NT2/D1 (cell line): ENCODE measurements around the gene BAG1.

Experiments
- YY1 ChIP-seq: IDR thresholded peaks from 2 replicates; pipeline ENCODE4 v1.6.1; 2011; ENCODE audit not compliant: insufficient read length, insufficient read depth
- ZNF274 ChIP-seq: IDR thresholded peaks from 2 replicates; pipeline ENCODE4 v1.6.1; 2011; ENCODE audit warnings: mild to moderate bottlenecking, low read depth, low read length

- TF ChIP-seq YY1 (no peak), ZNF274 (no peak)
These were observed 35.9 kb downstream of the BAG1 start for GRCh38 chr9:33228606-33229005.
